ENCODE measurements around the gene CFAP92.

GRCh38 chr3:128863560-128863959 is 130.3 kb downstream of the CFAP92 start:
- TF ChIP-seq YY1 (IDR thresholded peaks at IDR 0.05; ENCODE audit: insufficient read depth, insufficient read length): no peak
- no peak for TF ChIP-seq SUZ12 (IDR thresholded peaks at IDR 0.05; ENCODE audit: extremely low read depth, insufficient read depth, insufficient read length)
- no peak for TF ChIP-seq ZNF274 (IDR thresholded peaks at IDR 0.05; ENCODE audit: low read depth, low read length)
